Loucy (cell line): Measurements from ENCODE around the gene SLF2.

Experiments
- CTCF ChIP-seq: fragments of 200-600 bp; sonication (generic); conservative IDR thresholded peaks from 2 replicates; pipeline ENCODE4 v1.5.1; 2014; ENCODE audit warnings: mild to moderate bottlenecking, antibody characterized with exemption, low read length
- EZH2phosphoT487 ChIP-seq: fragments of 200-600 bp; IDR thresholded peaks from 2 replicates; pipeline ENCODE4 v1.6.1; 2018; ENCODE audit warnings: antibody characterized with exemption, mild to moderate bottlenecking, moderate library complexity, borderline replicate concordance

GRCh38 chr10:100913470-100913865, 705 bp downstream of the SLF2 start:
- TF ChIP-seq CTCF (no peak), EZH2phosphoT487 (no peak)
